ENCODE measurements around the gene FAU.

Gene FAU

DNA sequence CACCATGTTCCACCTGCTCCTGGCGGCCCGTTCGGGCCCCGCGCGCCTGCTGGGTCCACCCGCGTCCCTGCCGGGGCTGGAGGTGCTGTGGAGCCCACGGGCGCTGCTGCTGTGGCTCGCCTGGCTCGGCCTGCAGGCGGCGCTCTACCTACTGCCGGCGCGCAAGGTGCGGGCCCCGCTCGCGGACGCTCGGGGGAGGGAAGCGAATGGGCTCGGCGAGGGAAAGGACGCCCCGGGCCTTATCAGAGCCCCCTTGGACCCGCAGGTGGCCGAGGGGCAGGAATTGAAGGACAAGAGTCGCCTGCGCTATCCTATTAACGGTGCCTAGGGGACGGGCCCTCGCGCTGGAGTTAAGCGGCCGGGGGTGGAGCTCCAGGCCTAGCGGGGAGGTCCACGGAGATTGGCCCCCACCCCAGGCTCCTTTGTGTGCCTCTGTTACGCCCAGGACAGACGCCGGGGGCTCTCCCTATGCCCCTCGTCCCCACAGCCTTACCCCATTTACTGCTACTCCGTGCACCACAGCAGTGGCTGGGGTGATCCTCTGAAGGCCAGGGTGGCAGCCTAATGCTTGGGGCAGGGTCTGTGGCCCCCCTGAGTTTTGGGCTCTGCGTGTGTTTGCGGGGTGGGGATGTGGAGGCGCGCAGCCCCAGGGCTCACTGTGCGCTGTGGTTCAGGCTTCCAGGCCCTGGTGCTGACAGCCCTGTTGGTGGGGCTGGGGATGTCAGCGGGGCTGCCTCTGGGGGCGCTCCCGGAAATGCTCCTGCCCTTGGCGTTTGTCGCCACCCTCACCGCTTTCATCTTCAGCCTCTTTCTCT, 9.2 kb downstream of the FAU start:
- peak overlapping the region; percentile 79; the same call in 1 of the 2 replicates for H3K4me3 ChIP-seq (ENCODE audit: low read length)
- no peaks in the 10 kb centered on the region for H3K27me3 ChIP-seq (ENCODE audit: control insufficient read depth, insufficient read depth, low read length)
- H3K36me3 ChIP-seq (ENCODE audit: control insufficient read depth, insufficient read depth, low read length) = peaks cover 18% of the 10 kb centered on the region; the same call in 1 of the 2 replicates
- H3K9me3 ChIP-seq (ENCODE audit: control insufficient read depth, insufficient read depth, low read length) = no peaks in the 10 kb centered on the region
- H3K27ac ChIP-seq (ENCODE audit: low read length) = no peak overlapping the region
- DNase-seq (ENCODE audit: low read depth, low spot score) = no peak
- peaks cover 2% of the 10 kb centered on the region for H3K4me1 ChIP-seq (ENCODE audit: control insufficient read depth, insufficient read depth, low read length)
- WGBS (ENCODE audit: insufficient coverage, insufficient read length) = no CpG with 5 or more reads among the region's 57 CpGs

DNA sequence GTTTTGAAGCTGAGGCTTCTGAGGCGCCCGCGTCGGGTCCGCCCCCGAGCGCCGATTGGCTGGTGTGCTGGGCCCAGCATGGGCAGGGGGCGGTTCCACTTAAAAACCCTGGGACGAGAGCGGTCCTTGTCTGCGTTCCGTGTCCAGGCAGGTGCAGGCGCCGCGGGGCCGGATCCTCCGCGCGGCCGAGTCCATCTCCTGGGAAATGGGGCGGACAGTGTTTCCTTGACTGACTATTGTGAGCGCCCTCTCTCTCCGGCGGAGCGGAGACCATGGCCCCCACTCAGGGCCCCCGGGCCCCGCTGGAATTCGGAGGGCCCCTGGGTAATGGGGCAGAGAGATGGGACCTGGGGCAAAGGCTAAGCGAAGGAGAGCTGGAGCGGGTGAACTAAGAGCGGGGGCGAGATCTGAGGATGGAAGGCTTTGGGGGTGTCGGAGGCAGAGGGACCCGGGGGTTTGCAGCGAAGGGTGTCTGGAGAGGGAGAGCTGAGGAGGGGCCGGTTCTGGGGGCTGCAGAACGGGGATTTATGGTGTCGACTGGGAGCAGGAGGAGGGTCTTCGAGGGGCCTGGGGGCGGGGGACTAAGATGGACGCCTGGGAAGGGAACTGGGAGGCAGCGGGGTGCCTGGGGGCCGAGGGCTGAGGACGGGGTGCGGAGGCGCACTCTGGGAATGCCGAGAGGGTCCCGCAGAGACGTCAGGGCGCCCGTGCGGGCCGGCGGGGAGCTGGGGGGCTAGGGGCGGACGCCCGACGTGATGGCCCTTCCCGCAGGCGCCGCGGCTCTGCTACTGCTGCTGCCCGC, 10.0 kb downstream of the FAU start, which contains the start of gene TM7SF2:
TM7SF2 (plus strand) TSS at position 129 of the 802 bp plus-strand sequence; CDS start at position 273, 144 bp downstream.
- Histone ChIP-seq H3K4me1 (ENCODE audit: control insufficient read depth, insufficient read depth, low read length) (peaks cover 2% of the 10 kb centered on the region), H3K27me3 (ENCODE audit: control insufficient read depth, insufficient read depth, low read length) (no peaks in the 10 kb centered on the region), H3K9me3 (ENCODE audit: control insufficient read depth, insufficient read depth, low read length) (no peaks in the 10 kb centered on the region), H3K4me3 (ENCODE audit: low read length) (peak within 1 kb of the TSS; percentile 79; the same call in 1 of the 2 replicates), H3K36me3 (ENCODE audit: control insufficient read depth, insufficient read depth, low read length) (peaks cover 23% of the 10 kb centered on the region; the same call in 1 of the 2 replicates), H3K27ac (ENCODE audit: low read length) (no peak within 1 kb of the TSS)
- DNase-seq (ENCODE audit: low read depth, low spot score) = peak; percentile 79
- no CpG with 5 or more reads among the region's 64 CpGs for WGBS (ENCODE audit: insufficient coverage, insufficient read length)

DNA sequence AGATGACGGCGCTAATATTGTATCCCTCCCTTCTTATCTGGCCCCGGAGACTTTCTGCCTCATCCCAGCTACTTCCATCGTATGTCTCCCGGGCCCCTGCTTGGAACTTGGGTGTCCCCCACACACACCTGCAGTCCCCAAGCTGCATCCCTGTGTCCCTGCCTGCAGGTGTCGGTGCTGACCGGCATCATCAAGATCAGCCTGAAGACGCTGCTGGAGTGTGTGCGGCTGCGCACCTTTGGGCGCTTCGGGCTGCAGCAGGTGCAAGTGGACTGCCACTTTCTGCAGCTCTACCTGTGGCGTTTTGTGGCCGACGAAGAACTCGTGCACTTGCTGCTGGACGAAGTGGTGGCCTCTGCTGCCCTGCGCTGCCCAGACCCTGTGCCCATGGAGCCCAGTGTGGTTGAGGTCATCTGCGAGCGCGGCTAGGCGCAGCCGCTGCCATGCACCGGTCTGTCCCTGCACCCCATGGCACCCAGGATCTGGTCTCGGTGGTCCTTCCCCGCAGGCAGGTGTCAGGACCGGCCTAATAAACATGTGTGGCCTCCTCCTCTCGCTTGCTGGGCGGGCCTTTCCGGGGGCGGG, 10.7 kb downstream of the FAU start:
- Histone ChIP-seq H3K4me3 (ENCODE audit: low read length) (no peak overlapping the region), H3K36me3 (ENCODE audit: control insufficient read depth, insufficient read depth, low read length) (peaks cover 23% of the 10 kb centered on the region; the same call in 1 of the 2 replicates), H3K4me1 (ENCODE audit: control insufficient read depth, insufficient read depth, low read length) (peaks cover 2% of the 10 kb centered on the region), H3K9me3 (ENCODE audit: control insufficient read depth, insufficient read depth, low read length) (no peaks in the 10 kb centered on the region), H3K27ac (ENCODE audit: low read length) (no peak overlapping the region), H3K27me3 (ENCODE audit: control insufficient read depth, insufficient read depth, low read length) (no peaks in the 10 kb centered on the region)
- WGBS (ENCODE audit: insufficient coverage, insufficient read length) = no CpG with 5 or more reads among the region's 31 CpGs
- DNase-seq (ENCODE audit: low read depth, low spot score) = no peak

DNA sequence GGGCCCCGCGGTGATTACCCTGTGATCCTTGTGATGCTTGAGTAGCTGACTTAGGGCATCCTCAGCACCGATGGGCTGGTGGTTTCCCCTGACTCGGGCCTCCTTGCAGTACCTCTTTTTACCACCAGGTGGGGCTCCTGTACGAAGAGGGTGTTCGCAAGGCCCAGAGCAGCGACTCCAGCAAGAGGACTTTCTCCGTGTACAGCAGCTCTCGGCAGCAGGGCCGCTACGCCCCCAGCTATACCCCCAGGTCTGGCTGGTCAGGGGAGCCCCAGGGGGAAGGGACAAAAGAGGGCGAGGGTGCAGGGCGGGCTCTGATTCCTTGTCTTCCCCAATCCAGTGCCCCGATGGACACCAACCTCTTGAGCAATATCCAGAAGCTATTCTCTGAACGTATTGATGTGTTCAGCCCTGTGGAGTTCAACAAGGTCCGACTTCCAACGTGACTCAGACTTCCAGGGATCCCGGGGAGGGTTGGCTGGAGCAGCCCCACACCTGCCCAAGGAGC, 11.5 kb downstream of the FAU start:
- no peaks in the 10 kb centered on the region for H3K9me3 ChIP-seq (ENCODE audit: control insufficient read depth, insufficient read depth, low read length)
- H3K36me3 ChIP-seq (ENCODE audit: control insufficient read depth, insufficient read depth, low read length) = peaks cover 20% of the 10 kb centered on the region; the same call in 1 of the 2 replicates
- peaks cover 2% of the 10 kb centered on the region for H3K4me1 ChIP-seq (ENCODE audit: control insufficient read depth, insufficient read depth, low read length)
- no peak for DNase-seq (ENCODE audit: low read depth, low spot score)
- H3K4me3 ChIP-seq (ENCODE audit: low read length) = no peak overlapping the region
- no peaks in the 10 kb centered on the region for H3K27me3 ChIP-seq (ENCODE audit: control insufficient read depth, insufficient read depth, low read length)
- no peak overlapping the region for H3K27ac ChIP-seq (ENCODE audit: low read length)
- no CpG with 5 or more reads among the region's 18 CpGs for WGBS (ENCODE audit: insufficient coverage, insufficient read length)

DNA sequence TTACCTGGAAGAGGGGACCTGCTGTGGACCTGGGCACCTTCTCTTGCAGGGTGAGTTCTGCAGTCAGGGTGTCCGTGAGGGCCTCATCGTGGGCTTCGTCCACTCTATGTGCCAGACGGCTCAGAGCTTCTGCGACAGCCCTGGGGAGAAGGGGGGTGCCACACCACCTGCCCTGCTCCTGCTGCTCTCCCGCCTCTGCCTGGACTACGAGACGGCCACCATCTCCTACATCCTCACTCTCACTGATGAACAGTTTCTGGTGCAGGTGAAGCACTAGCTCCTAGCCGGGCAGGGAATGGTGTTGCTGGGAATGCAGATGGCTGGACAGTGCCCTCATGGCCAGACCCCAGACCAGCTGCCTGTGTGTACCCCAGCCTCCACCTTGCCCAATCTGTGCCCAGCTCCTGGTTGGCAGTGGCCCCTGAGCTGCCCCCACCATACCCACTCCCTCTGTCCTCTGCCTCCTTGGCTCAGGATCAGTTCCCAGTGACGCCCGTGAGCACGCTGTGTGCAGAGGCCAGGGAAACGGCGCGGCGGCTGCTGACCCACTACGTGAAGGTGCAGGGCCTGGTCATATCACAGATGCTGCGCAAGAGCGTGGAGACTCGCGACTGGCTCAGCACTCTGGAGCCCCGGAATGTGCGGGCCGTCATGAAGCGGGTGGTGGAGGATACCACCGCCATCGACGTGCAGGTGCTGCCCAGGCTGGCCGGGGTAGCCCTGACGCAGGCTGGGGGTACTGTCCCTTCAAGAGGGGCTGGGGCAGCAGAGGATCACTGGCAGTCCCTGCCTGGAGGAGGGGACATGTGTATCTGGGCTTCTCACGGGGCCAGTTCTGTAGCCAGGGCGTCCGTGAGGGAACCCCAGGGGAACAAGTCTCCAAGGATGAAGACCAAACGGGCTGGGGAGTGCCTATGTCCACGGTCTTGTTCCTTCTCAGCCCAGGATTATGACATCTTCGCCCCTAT, 12.4 kb downstream of the FAU start:
- Histone ChIP-seq H3K27ac (ENCODE audit: low read length) (no peak overlapping the region), H3K4me3 (ENCODE audit: low read length) (no peak overlapping the region), H3K4me1 (ENCODE audit: control insufficient read depth, insufficient read depth, low read length) (peaks cover 2% of the 10 kb centered on the region), H3K9me3 (ENCODE audit: control insufficient read depth, insufficient read depth, low read length) (no peaks in the 10 kb centered on the region), H3K27me3 (ENCODE audit: control insufficient read depth, insufficient read depth, low read length) (no peaks in the 10 kb centered on the region), H3K36me3 (ENCODE audit: control insufficient read depth, insufficient read depth, low read length) (peaks cover 19% of the 10 kb centered on the region; the same call in 1 of the 2 replicates)
- DNase-seq (ENCODE audit: low read depth, low spot score) = no peak
- WGBS (ENCODE audit: insufficient coverage, insufficient read length) = no CpG with 5 or more reads among the region's 36 CpGs

DNA sequence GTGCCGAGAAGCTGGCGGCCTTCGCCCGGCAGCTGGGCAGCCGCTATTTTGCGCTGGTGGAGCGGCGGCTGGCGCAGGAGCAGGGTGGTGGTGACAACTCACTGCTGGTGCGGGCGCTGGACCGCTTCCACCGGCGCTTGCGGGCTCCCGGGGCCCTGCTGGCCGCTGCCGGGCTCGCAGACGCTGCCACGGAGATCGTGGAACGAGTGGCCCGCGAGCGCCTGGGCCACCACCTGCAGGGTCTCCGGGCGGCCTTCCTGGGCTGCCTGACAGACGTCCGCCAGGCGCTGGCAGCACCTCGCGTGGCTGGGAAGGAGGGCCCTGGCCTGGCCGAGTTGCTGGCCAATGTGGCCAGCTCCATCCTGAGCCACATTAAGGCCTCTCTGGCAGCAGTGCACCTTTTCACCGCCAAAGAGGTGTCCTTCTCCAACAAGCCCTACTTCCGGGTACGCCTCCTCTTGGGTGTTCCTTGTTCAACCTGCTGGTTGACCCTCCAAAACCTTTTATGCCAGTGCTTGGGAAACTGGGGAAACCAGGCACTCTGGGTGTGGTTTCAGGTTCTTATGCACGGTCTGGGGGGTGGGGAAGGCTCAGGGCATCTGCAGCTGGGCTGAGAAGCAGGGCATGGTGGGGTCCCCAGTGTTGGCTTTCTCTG, 13.3 kb downstream of the FAU start:
- Histone ChIP-seq H3K4me3 (ENCODE audit: low read length) (no peak overlapping the region), H3K9me3 (ENCODE audit: control insufficient read depth, insufficient read depth, low read length) (no peaks in the 10 kb centered on the region), H3K27me3 (ENCODE audit: control insufficient read depth, insufficient read depth, low read length) (no peaks in the 10 kb centered on the region), H3K4me1 (ENCODE audit: control insufficient read depth, insufficient read depth, low read length) (peaks cover 2% of the 10 kb centered on the region), H3K27ac (ENCODE audit: low read length) (no peak overlapping the region), H3K36me3 (ENCODE audit: control insufficient read depth, insufficient read depth, low read length) (peaks cover 19% of the 10 kb centered on the region; the same call in 1 of the 2 replicates)
- no CpG with 5 or more reads among the region's 38 CpGs for WGBS (ENCODE audit: insufficient coverage, insufficient read length)
- DNase-seq (ENCODE audit: low read depth, low spot score) = no peak

DNA sequence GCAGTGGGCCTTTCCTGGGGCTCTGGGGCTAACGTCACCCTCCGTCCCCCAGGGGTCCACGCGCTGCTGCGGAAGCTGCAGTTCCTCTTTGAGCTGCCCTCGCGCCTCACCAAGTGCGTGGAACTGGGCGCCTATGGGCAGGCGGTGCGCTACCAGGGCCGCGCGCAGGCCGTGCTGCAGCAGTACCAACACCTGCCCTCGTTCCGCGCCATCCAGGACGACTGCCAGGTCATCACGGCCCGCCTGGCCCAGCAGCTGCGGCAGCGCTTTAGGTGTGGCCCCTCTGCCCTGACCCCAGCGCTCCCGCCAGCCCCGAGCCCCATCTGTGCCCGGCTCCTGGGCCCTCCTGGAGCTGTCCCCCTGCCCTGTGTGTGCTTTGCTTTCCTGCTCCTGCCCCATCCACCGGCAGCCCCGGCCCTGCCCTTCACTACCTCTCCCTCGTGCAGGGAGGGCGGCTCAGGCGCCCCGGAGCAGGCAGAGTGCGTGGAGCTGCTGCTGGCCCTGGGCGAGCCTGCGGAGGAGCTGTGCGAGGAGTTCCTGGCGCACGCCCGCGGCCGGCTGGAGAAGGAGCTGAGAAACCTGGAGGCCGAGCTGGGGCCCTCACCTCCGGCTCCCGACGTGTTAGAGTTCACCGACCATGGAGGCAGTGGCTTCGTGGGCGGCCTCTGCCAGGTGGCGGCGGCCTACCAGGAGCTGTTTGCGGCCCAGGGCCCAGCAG, 14.0 kb downstream of the FAU start:
- H3K27me3 ChIP-seq (ENCODE audit: control insufficient read depth, insufficient read depth, low read length) = no peaks in the 10 kb centered on the region
- H3K4me3 ChIP-seq (ENCODE audit: low read length) = no peak overlapping the region
- DNase-seq (ENCODE audit: low read depth, low spot score) = no peak
- WGBS (ENCODE audit: insufficient coverage, insufficient read length) = no CpG with 5 or more reads among the region's 52 CpGs
- peaks cover 19% of the 10 kb centered on the region; the same call in 1 of the 2 replicates for H3K36me3 ChIP-seq (ENCODE audit: control insufficient read depth, insufficient read depth, low read length)
- H3K27ac ChIP-seq (ENCODE audit: low read length) = no peak overlapping the region
- peaks cover 2% of the 10 kb centered on the region for H3K4me1 ChIP-seq (ENCODE audit: control insufficient read depth, insufficient read depth, low read length)
- H3K9me3 ChIP-seq (ENCODE audit: control insufficient read depth, insufficient read depth, low read length) = no peaks in the 10 kb centered on the region

DNA sequence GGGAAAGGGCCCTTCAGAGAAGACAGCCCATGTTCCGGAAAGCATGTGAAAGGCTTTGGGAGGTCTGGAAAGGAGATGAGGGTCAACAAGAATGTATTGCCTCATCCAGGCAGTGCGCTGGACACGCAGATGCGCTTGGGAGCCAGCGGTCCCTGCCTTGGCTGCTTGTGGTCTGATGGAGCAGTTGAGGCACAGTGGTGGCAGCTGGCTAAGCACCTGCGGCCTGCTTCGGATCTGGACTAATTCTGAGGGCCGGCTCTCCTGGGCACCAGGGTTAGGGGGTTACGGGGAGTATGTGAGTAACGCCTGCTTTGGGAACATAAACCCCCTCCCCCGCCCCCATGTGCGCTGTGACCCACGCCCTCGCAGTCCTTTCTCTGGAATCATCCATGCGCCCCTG, 14.9 kb downstream of the FAU start:
- no peak overlapping the region for H3K4me3 ChIP-seq (ENCODE audit: low read length)
- no peaks in the 10 kb centered on the region for H3K9me3 ChIP-seq (ENCODE audit: control insufficient read depth, insufficient read depth, low read length)
- H3K4me1 ChIP-seq (ENCODE audit: control insufficient read depth, insufficient read depth, low read length) = peaks cover 2% of the 10 kb centered on the region
- no peak overlapping the region for H3K27ac ChIP-seq (ENCODE audit: low read length)
- WGBS (ENCODE audit: insufficient coverage, insufficient read length) = no CpG with 5 or more reads among the region's 15 CpGs
- H3K27me3 ChIP-seq (ENCODE audit: control insufficient read depth, insufficient read depth, low read length) = no peaks in the 10 kb centered on the region
- DNase-seq (ENCODE audit: low read depth, low spot score) = no peak
- peaks cover 19% of the 10 kb centered on the region; the same call in 1 of the 2 replicates for H3K36me3 ChIP-seq (ENCODE audit: control insufficient read depth, insufficient read depth, low read length)

DNA sequence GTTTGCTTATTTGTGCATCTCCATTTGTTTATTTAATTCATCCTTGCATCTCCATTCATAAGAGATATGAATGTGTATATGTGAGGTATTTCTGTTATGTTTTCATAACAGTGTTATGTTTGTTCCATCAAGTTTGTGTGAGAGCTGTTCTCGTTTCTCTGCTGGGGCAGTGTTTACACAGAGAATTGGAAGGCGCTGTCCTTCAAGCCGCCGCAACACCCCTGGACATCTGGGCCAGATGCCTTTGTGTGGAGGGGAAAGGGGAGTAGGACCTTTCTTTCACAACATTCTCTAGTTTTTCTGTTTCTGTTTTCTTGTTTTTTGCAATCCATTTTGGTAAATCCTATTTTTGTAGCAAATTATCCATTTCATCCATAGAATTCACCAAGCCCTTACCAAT, 17.3 kb downstream of the FAU start:
- no peaks in the 10 kb centered on the region for H3K9me3 ChIP-seq (ENCODE audit: control insufficient read depth, insufficient read depth, low read length)
- H3K4me1 ChIP-seq (ENCODE audit: control insufficient read depth, insufficient read depth, low read length) = no peaks in the 10 kb centered on the region
- no peak for DNase-seq (ENCODE audit: low read depth, low spot score)
- WGBS (ENCODE audit: insufficient coverage, insufficient read length) = no CpG with 5 or more reads among the region's 4 CpGs
- peaks cover 19% of the 10 kb centered on the region; the same call in 1 of the 2 replicates for H3K36me3 ChIP-seq (ENCODE audit: control insufficient read depth, insufficient read depth, low read length)
- H3K27ac ChIP-seq (ENCODE audit: low read length) = no peak overlapping the region
- no peak overlapping the region for H3K4me3 ChIP-seq (ENCODE audit: low read length)
- no peaks in the 10 kb centered on the region for H3K27me3 ChIP-seq (ENCODE audit: control insufficient read depth, insufficient read depth, low read length)

Measured in iPS DF 6.9 (cell line).